ENCODE data around the gene JARID2. TPM values are rescaled to one million over a fixed set of nuclear protein-coding genes. Genes with fewer than 3 reads are reported as not detected.

Gene JARID2
- total RNA-seq, 2 experiments from 2014 or later: 28.4 to 29.7 TPM

- CTCF ChIA-PET: no interaction called here
- Mint-ChIP-seq H3K27me3 (no peaks in the 10 kb centered on the region), H3K27ac (no peak overlapping the region)
Measured at GRCh38 chr6:15500901-15501825, 255.3 kb downstream of the JARID2 start.

GRCh38 chr6:15501826-15502445 lies 256.1 kb downstream of the JARID2 start:
- Mint-ChIP-seq H3K27ac (no peak overlapping the region), H3K36me3 (ENCODE audit: low read depth) (peaks cover 36% of the 10 kb centered on the region), H3K27me3 (no peaks in the 10 kb centered on the region), H3K4me1 (peaks cover 4% of the 10 kb centered on the region), H3K9me3 (no peaks in the 10 kb centered on the region), H3K4me3 (no peak overlapping the region)
- POLR2A ChIA-PET: no interaction called here
- no peak for DNase-seq
- CTCF ChIA-PET: no interaction called here

More at GRCh38 chr6:15500901-15501825, 255.3 kb downstream of the JARID2 start:
- POLR2A ChIA-PET: no interaction called here
- H3K9me3 Mint-ChIP-seq: no peaks in the 10 kb centered on the region
- H3K4me1 Mint-ChIP-seq: peaks cover 4% of the 10 kb centered on the region
- no peak for DNase-seq
- H3K36me3 Mint-ChIP-seq (ENCODE audit: low read depth): peaks cover 37% of the 10 kb centered on the region
- H3K4me3 Mint-ChIP-seq: no peak overlapping the region

- peaks cover 4% of the 10 kb centered on the region for H3K4me1 Mint-ChIP-seq
- H3K4me3 Mint-ChIP-seq: no peak overlapping the region
- CTCF ChIA-PET: no interaction called here
- no peaks in the 10 kb centered on the region for H3K9me3 Mint-ChIP-seq
- DNase-seq: no peak
- POLR2A ChIA-PET: no interaction called here
- no peak overlapping the region for H3K27ac Mint-ChIP-seq
- H3K36me3 Mint-ChIP-seq (ENCODE audit: low read depth): peaks cover 36% of the 10 kb centered on the region
- no peaks in the 10 kb centered on the region for H3K27me3 Mint-ChIP-seq
Measured at GRCh38 chr6:15502446-15503345, 256.8 kb downstream of the JARID2 start.

- no peak overlapping the region for H3K4me3 Mint-ChIP-seq
- peaks cover 37% of the 10 kb centered on the region for H3K36me3 Mint-ChIP-seq (ENCODE audit: low read depth)
- H3K27me3 Mint-ChIP-seq: no peaks in the 10 kb centered on the region
- H3K27ac Mint-ChIP-seq: no peak overlapping the region
- DNase-seq: no peak
- H3K9me3 Mint-ChIP-seq: no peaks in the 10 kb centered on the region
- ChIA-PET CTCF (no interaction called here), POLR2A (no interaction called here)
- peaks cover under 1% of the 10 kb centered on the region for H3K4me1 Mint-ChIP-seq
Measured at GRCh38 chr6:15503346-15503680, 257.4 kb downstream of the JARID2 start.

- no peak for DNase-seq
- Mint-ChIP-seq H3K4me1 (no peaks in the 10 kb centered on the region), H3K36me3 (ENCODE audit: low read depth) (peaks cover 42% of the 10 kb centered on the region), H3K4me3 (no peak overlapping the region), H3K27ac (no peak overlapping the region), H3K9me3 (no peaks in the 10 kb centered on the region), H3K27me3 (no peaks in the 10 kb centered on the region)
- ChIA-PET CTCF (no interaction called here), POLR2A (no interaction called here)
Measured at GRCh38 chr6:15504040-15504495, 258.2 kb downstream of the JARID2 start.

GRCh38 chr6:15504581-15505350 lies 258.9 kb downstream of the JARID2 start:
- no peak overlapping the region for H3K4me3 Mint-ChIP-seq
- no peak overlapping the region for H3K27ac Mint-ChIP-seq
- H3K4me1 Mint-ChIP-seq: no peaks in the 10 kb centered on the region
- H3K27me3 Mint-ChIP-seq: no peaks in the 10 kb centered on the region
- no peak for DNase-seq
- POLR2A ChIA-PET: no interaction called here
- H3K36me3 Mint-ChIP-seq (ENCODE audit: low read depth): peaks cover 42% of the 10 kb centered on the region
- CTCF ChIA-PET: no interaction called here
- no peaks in the 10 kb centered on the region for H3K9me3 Mint-ChIP-seq

GRCh38 chr6:15505463-15505918 lies 259.6 kb downstream of the JARID2 start:
- Mint-ChIP-seq H3K27me3 (no peaks in the 10 kb centered on the region), H3K36me3 (ENCODE audit: low read depth) (peaks cover 40% of the 10 kb centered on the region), H3K9me3 (no peaks in the 10 kb centered on the region), H3K27ac (no peak overlapping the region), H3K4me3 (no peak overlapping the region), H3K4me1 (no peaks in the 10 kb centered on the region)
- ChIA-PET CTCF (no interaction called here), POLR2A (no interaction called here)
- no peak for DNase-seq

GRCh38 chr6:15506066-15506465 lies 260.2 kb downstream of the JARID2 start:
- H3K36me3 Mint-ChIP-seq (ENCODE audit: low read depth): peaks cover 36% of the 10 kb centered on the region
- H3K27me3 Mint-ChIP-seq: no peaks in the 10 kb centered on the region
- no peak for DNase-seq
- H3K4me3 Mint-ChIP-seq: no peak overlapping the region
- H3K9me3 Mint-ChIP-seq: no peaks in the 10 kb centered on the region
- POLR2A ChIA-PET: no interaction called here
- CTCF ChIA-PET: no interaction called here
- no peak overlapping the region for H3K27ac Mint-ChIP-seq
- no peaks in the 10 kb centered on the region for H3K4me1 Mint-ChIP-seq

- H3K9me3 Mint-ChIP-seq: no peaks in the 10 kb centered on the region
- H3K36me3 Mint-ChIP-seq (ENCODE audit: low read depth): peaks cover 35% of the 10 kb centered on the region
- no peaks in the 10 kb centered on the region for H3K27me3 Mint-ChIP-seq
- H3K4me1 Mint-ChIP-seq: no peaks in the 10 kb centered on the region
- DNase-seq: no peak
- no peak overlapping the region for H3K4me3 Mint-ChIP-seq
- H3K27ac Mint-ChIP-seq: no peak overlapping the region
- CTCF ChIA-PET: no interaction called here
- POLR2A ChIA-PET: no interaction called here
Measured at GRCh38 chr6:15507221-15507620, 261.4 kb downstream of the JARID2 start.

GRCh38 chr6:15507746-15508145 lies 261.9 kb downstream of the JARID2 start:
- Mint-ChIP-seq H3K4me1 (no peaks in the 10 kb centered on the region), H3K27ac (no peak overlapping the region), H3K27me3 (no peaks in the 10 kb centered on the region), H3K4me3 (no peak overlapping the region), H3K36me3 (ENCODE audit: low read depth) (peaks cover 39% of the 10 kb centered on the region), H3K9me3 (no peaks in the 10 kb centered on the region)
- CTCF ChIA-PET: no interaction called here
- POLR2A ChIA-PET: no interaction called here
- DNase-seq: no peak

GRCh38 chr6:15508441-15508871 lies 262.6 kb downstream of the JARID2 start:
- ChIA-PET POLR2A (no interaction called here), CTCF (no interaction called here)
- H3K4me3 Mint-ChIP-seq: no peak overlapping the region
- no peaks in the 10 kb centered on the region for H3K9me3 Mint-ChIP-seq
- H3K4me1 Mint-ChIP-seq: no peaks in the 10 kb centered on the region
- H3K27ac Mint-ChIP-seq: peak overlapping the region; percentile 23
- DNase-seq: no peak
- H3K27me3 Mint-ChIP-seq: no peaks in the 10 kb centered on the region
- peaks cover 39% of the 10 kb centered on the region for H3K36me3 Mint-ChIP-seq (ENCODE audit: low read depth)

- ChIA-PET CTCF (no interaction called here), POLR2A (no interaction called here)
- Mint-ChIP-seq H3K36me3 (ENCODE audit: low read depth) (peaks cover 42% of the 10 kb centered on the region), H3K4me3 (no peak overlapping the region), H3K4me1 (no peaks in the 10 kb centered on the region), H3K27ac (no peak overlapping the region), H3K9me3 (no peaks in the 10 kb centered on the region), H3K27me3 (no peaks in the 10 kb centered on the region)
- DNase-seq: no peak
Measured at GRCh38 chr6:15508931-15509330, 263.1 kb downstream of the JARID2 start.

Data from activated CD4-positive, alpha-beta memory T cell treated with anti-CD3 and anti-CD28 coated beads, Interleukin-2, amount 10 ng/mL, durations not matched to agents 7 days and 5 days (primary cell).